ENCODE measurements around the gene DAW1.

DNA sequence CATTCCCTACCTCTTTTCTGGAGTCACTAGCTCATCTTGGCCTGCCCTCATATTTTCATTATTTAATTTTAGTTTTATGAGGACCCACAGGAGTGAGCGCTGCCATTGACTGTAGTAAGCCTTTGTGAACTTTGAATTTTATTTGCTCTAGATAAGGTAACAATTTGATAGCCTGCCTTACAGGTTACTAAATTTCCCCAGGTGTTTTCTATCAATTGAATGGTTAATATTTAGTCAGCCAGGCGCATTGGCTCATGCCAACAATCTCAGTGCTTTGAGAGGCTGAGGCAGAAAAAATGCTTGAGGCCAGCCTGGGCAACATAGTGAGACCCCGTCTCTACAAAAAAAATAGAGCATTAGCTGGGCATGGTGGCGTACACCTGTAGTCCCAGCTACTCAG lies 50.2 kb downstream of the DAW1 start:
- TF ChIP-seq, protein P1, sequence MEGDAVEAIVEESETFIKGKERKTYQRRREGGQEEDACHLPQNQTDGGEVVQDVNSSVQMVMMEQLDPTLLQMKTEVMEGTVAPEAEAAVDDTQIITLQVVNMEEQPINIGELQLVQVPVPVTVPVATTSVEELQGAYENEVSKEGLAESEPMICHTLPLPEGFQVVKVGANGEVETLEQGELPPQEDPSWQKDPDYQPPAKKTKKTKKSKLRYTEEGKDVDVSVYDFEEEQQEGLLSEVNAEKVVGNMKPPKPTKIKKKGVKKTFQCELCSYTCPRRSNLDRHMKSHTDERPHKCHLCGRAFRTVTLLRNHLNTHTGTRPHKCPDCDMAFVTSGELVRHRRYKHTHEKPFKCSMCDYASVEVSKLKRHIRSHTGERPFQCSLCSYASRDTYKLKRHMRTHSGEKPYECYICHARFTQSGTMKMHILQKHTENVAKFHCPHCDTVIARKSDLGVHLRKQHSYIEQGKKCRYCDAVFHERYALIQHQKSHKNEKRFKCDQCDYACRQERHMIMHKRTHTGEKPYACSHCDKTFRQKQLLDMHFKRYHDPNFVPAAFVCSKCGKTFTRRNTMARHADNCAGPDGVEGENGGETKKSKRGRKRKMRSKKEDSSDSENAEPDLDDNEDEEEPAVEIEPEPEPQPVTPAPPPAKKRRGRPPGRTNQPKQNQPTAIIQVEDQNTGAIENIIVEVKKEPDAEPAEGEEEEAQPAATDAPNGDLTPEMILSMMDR (IDR thresholded peaks at IDR 0.05), result no peak
- TF ChIP-seq POLR2A (IDR thresholded peaks at IDR 0.05), result no peak

Data from esophagus squamous epithelium (tissue), 4 donors.